ENCODE measurements around the gene VAT1.
"Not testable (repeated sequence)": the region's sequence is repeated elsewhere in the genome, so short reads cannot be mapped to it uniquely, and the experiment has no call there.

The VAT1 gene

GRCh38 chr17:42973323-42973722 is 48.9 kb downstream of the VAT1 start:
- not testable (repeated sequence) for DNase-seq (ENCODE audit: low read depth, low spot score)

GRCh38 chr17:42971589-42971988 is 50.6 kb downstream of the VAT1 start:
- DNase-seq (ENCODE audit: low read depth, low spot score) = no peak

GRCh38 chr17:42969001-42969581 is 53.1 kb downstream of the VAT1 start:
- no peak for DNase-seq (ENCODE audit: low read depth, low spot score)

GRCh38 chr17:42967925-42968324 is 54.3 kb downstream of the VAT1 start:
- DNase-seq (ENCODE audit: low read depth, low spot score) = no peak
